DMS114 treated with DMSO at 0.1 percent for 48 hours (cell line): ENCODE results near the gene RHOH.

ENCODE experiments used
- DNase-seq: peaks from one replicate; lab custom pipeline; 2025; ENCODE audit not compliant: unreplicated experiment; lab: John Stamatoyannopoulos, UW

Gene RHOH

GRCh38 chr4:40204507-40205258, 7.9 kb downstream of the RHOH start:
- DNase-seq: no peak

- no peak for DNase-seq
Observed at GRCh38 chr4:40205259-40206198, 8.7 kb downstream of the RHOH start.

GRCh38 chr4:40206426-40206825, 9.6 kb downstream of the RHOH start:
- no peak for DNase-seq

GRCh38 chr4:40209401-40209800, 12.6 kb downstream of the RHOH start:
- DNase-seq: no peak

- no peak for DNase-seq
Observed at GRCh38 chr4:40210776-40211175, 13.9 kb downstream of the RHOH start.

- DNase-seq: no peak
Observed at GRCh38 chr4:40211224-40212185, 14.7 kb downstream of the RHOH start.

GRCh38 chr4:40212674-40213527, 16.1 kb downstream of the RHOH start:
- no peak for DNase-seq

- DNase-seq: no peak
Observed at GRCh38 chr4:40214038-40214437, 17.2 kb downstream of the RHOH start.

- DNase-seq: no peak
Observed at GRCh38 chr4:40214661-40215418, 18.0 kb downstream of the RHOH start.

GRCh38 chr4:40216622-40217366, 20.0 kb downstream of the RHOH start:
- DNase-seq: no peak

- no peak for DNase-seq
Observed at GRCh38 chr4:40221744-40222143, 24.9 kb downstream of the RHOH start.

- DNase-seq: no peak
Observed at GRCh38 chr4:40223343-40223742, 26.5 kb downstream of the RHOH start.

GRCh38 chr4:40224432-40224831, 27.6 kb downstream of the RHOH start:
- DNase-seq: no peak

GRCh38 chr4:40225497-40225896, 28.7 kb downstream of the RHOH start:
- DNase-seq: no peak

- no peak for DNase-seq
Observed at GRCh38 chr4:40227284-40227683, 30.5 kb downstream of the RHOH start.

GRCh38 chr4:40228497-40229365, 31.9 kb downstream of the RHOH start:
- no peak for DNase-seq

- no peak for DNase-seq
Observed at GRCh38 chr4:40231316-40231863, 34.6 kb downstream of the RHOH start.
